ENCODE measurements around the gene SSR1. TPM values are rescaled to one million over a fixed set of nuclear protein-coding genes. Genes with fewer than 3 reads are reported as not detected.
"Not testable (repeated sequence)": the region's sequence is repeated elsewhere in the genome, so short reads cannot be mapped to it uniquely, and the experiment has no call there.

The SSR1 gene
- total RNA-seq, 4 donors from 2014 or later, result 26.6 to 65.7 (median 36.8) TPM

GRCh38 chr6:7317538-7317937 lies 4.5 kb upstream of the SSR1 start:
- no peak for DNase-seq
- H3K27ac ChIP-seq, result no peak overlapping the region
- H3K27me3 ChIP-seq, result no peaks in the 10 kb centered on the region
- H3K36me3 ChIP-seq, result no peaks in the 10 kb centered on the region
- no peak overlapping the region for H3K4me3 ChIP-seq
- no peaks in the 10 kb centered on the region for H3K9me3 ChIP-seq
- TF ChIP-seq POLR2A (IDR thresholded peaks at IDR 0.05), result no peak
- TF ChIP-seq, protein P1, sequence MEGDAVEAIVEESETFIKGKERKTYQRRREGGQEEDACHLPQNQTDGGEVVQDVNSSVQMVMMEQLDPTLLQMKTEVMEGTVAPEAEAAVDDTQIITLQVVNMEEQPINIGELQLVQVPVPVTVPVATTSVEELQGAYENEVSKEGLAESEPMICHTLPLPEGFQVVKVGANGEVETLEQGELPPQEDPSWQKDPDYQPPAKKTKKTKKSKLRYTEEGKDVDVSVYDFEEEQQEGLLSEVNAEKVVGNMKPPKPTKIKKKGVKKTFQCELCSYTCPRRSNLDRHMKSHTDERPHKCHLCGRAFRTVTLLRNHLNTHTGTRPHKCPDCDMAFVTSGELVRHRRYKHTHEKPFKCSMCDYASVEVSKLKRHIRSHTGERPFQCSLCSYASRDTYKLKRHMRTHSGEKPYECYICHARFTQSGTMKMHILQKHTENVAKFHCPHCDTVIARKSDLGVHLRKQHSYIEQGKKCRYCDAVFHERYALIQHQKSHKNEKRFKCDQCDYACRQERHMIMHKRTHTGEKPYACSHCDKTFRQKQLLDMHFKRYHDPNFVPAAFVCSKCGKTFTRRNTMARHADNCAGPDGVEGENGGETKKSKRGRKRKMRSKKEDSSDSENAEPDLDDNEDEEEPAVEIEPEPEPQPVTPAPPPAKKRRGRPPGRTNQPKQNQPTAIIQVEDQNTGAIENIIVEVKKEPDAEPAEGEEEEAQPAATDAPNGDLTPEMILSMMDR (IDR thresholded peaks at IDR 0.05), result no peak
- peaks cover 0 to 6% (median 2%) of the 10 kb centered on the region in 4 donors for H3K4me1 ChIP-seq

GRCh38 chr6:7316658-7317533 lies 3.9 kb upstream of the SSR1 start:
- Histone ChIP-seq H3K4me1 (peaks cover 0 to 9% (median 2%) of the 10 kb centered on the region in 4 donors), H3K27ac (no peak overlapping the region), H3K4me3 (no peak overlapping the region), H3K27me3 (no peaks in the 10 kb centered on the region), H3K9me3 (no peaks in the 10 kb centered on the region), H3K36me3 (no peaks in the 10 kb centered on the region)
- no peak for DNase-seq
- TF ChIP-seq, protein P1 (IDR thresholded peaks at IDR 0.05), result no peak
- no peak for TF ChIP-seq POLR2A (IDR thresholded peaks at IDR 0.05)

DNA sequence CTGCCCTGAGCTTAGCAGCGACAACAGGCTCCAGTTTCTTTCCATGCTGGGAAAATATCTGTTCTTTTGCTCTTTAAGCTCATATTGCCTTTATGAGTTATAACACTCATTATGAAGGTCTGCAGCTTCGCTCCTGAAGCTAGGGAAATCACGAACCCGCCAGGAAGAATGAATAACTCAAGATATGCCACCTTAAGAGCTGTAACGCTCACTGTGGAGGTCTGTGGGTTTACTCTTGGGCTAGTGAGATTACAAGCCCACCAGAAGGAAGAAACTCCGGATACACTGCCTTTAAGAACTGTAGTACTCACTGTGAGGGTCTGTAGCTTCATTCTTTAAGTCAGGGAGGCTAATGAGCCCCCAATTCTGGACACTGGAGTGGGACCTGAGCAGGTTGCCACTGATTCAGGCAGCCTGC lies 3.0 kb upstream of the SSR1 start:
- peaks cover 0 to 16% (median 5%) of the 10 kb centered on the region in 4 donors for H3K4me1 ChIP-seq
- no peak for DNase-seq
- no peak overlapping the region for H3K27ac ChIP-seq
- H3K9me3 ChIP-seq, result no peaks in the 10 kb centered on the region
- TF ChIP-seq, protein P1 (IDR thresholded peaks at IDR 0.05), result no peak
- TF ChIP-seq POLR2A (IDR thresholded peaks at IDR 0.05), result no peak
- H3K27me3 ChIP-seq, result no peaks in the 10 kb centered on the region
- H3K36me3 ChIP-seq, result no peaks in the 10 kb centered on the region
- no peak overlapping the region for H3K4me3 ChIP-seq

DNA sequence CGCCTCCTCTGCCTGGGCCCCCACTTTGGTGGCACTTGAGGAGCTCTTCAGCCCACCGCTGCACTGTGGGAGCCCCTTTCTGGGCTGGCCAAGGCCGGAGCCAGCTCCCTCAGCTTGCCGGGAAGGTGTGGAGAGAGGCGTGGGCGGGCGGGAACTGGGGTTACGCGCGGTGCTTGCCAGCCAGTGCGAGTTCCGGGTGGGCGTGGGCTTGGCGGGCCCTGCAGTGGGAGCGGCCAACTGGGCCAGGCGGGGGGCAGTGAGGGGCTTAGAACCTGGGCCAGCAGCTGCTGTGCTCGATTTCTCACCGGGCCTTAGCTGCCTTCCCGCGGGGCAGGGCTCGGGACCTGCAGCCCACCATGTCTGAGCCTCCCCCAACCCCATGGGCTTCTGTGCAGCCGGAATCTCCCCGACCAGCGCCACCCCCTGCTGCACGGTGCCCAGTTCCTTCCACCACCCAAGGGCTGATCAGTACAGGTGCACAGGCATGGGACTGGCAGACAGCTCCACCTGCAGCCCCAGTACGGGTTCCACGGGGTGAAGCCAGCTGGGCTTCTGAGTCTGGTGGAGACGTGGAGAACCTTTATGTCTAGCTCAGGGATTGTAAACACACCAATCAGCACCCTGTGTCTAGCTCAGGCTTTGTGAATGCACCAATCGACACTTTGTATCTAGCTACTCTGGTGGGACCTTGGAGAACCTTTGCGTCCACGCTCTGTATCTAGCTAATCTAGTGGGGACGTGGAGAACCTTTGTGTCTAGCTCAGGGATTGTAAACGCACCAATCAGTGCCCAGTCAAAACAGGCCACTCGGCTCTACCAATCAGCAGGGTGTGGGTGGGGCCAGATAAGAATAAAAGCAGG lies 2.3 kb upstream of the SSR1 start:
- not testable (repeated sequence) for H3K9me3 ChIP-seq, H3K4me3 ChIP-seq, H3K36me3 ChIP-seq, H3K27me3 ChIP-seq, H3K27ac ChIP-seq, DNase-seq
- peaks cover 0 to 16% (median 6%) of the 10 kb centered on the region in 4 donors for H3K4me1 ChIP-seq

- DNase-seq, result no peak
- Histone ChIP-seq H3K9me3 (no peaks in the 10 kb centered on the region), H3K4me3 (no peak overlapping the region), H3K27ac (no peak overlapping the region), H3K4me1 (peaks cover 0 to 16% (median 6%) of the 10 kb centered on the region in 4 donors), H3K27me3 (no peaks in the 10 kb centered on the region), H3K36me3 (peaks cover 0 to 2% (median 0%) of the 10 kb centered on the region in 3 donors)
- TF ChIP-seq POLR2A (IDR thresholded peaks at IDR 0.05), result no peak
- TF ChIP-seq, protein P1 (IDR thresholded peaks at IDR 0.05), result no peak
Measured at GRCh38 chr6:7314414-7314813, 1.4 kb upstream of the SSR1 start.

Measured in Peyer's patch (tissue), 4 donors.